SK-N-SH (cell line): ENCODE results near the gene CFAP20DC. TPM values are rescaled to one million over a fixed set of nuclear protein-coding genes. Genes with fewer than 3 reads are reported as not detected.

ENCODE experiments used
- CTCF ChIA-PET: fragments of 300-600, 350-600 bp; formaldehyde crosslinking; extraction: SDS; loops from one replicate; lab custom pipeline; 2021; lab: Yijun Ruan, JAX
- POLR2A ChIA-PET: fragments of 350-600 bp; sonication (Branson Sonifier 250); formaldehyde crosslinking; extraction: SDS; loops from one replicate; lab custom pipeline; 2020; ENCODE audit warnings: antibody characterized with exemption, inconsistent platforms; lab: Yijun Ruan, JAX
- DNase-seq: peaks from one replicate; pipeline ENCODE4 v3.0.0; 2012
- H2AFZ ChIP-seq: fragments of 200-600 bp; sonication (generic); 2 replicates; pipeline ENCODE4 v1.8.1; 2016; ENCODE audit warnings: antibody characterized with exemption, mild to moderate bottlenecking, low read depth
- H3F3A ChIP-seq: fragments of 200-600 bp; sonication (generic); replicated peaks from 2 replicates; pipeline ENCODE3; 2016; ENCODE audit warnings: antibody characterized with exemption, mild to moderate bottlenecking; ENCODE audit not compliant: insufficient read depth
- H3K27ac ChIP-seq, 2 experiments: fragments of 200-500 bp in 1 of 2; fragments of 200-600 bp in 1 of 2; sonication (Bioruptor generic) in 1 of 2; sonication (generic), shearing (Covaris generic) in 1 of 2; 2 replicates each; pipeline versions ENCODE4 v1.5.1 to v1.6.1; 2014 to 2016; ENCODE audit warnings: low read depth in 2 of 2, inconsistent platforms in 1 of 2, low read length in 1 of 2, mild to moderate bottlenecking in 1 of 2, mixed read lengths in 1 of 2
- H3K27me3 ChIP-seq: fragments of 200-600 bp; sonication (generic), shearing (Covaris generic); 2 replicates; pipeline ENCODE4 v1.6.1; 2016; ENCODE audit warnings: mixed run types; ENCODE audit not compliant: insufficient read depth
- H3K36me3 ChIP-seq, 2 experiments: fragments of 200-500 bp in 1 of 2; fragments of 200-600 bp in 1 of 2; sonication (Bioruptor generic) in 1 of 2; sonication (generic) in 1 of 2; replicated peaks in 1 of 2; 2 replicates each; pipeline versions ENCODE3 to v1.5.1; 2014 to 2016; ENCODE audit warnings: low read length in 1 of 2, mild to moderate bottlenecking in 1 of 2; ENCODE audit not compliant: insufficient read depth in 2 of 2, control insufficient read depth in 1 of 2
- H3K4me1 ChIP-seq, 2 experiments: fragments of 200-500 bp in 1 of 2; fragments of 200-600 bp in 1 of 2; sonication (Bioruptor generic) in 1 of 2; sonication (generic), shearing (Covaris generic) in 1 of 2; 2 replicates each; pipeline versions ENCODE4 v1.5.1 to v1.6.1; 2014 to 2016; ENCODE audit warnings: low read depth in 1 of 2, low read length in 1 of 2, mixed run types in 1 of 2; ENCODE audit not compliant: insufficient read depth in 2 of 2, control insufficient read depth in 1 of 2
- H3K4me2 ChIP-seq: fragments of 200-600 bp; sonication (generic), shearing (Covaris generic); 2 replicates; pipeline ENCODE4 v1.6.1; 2017; ENCODE audit warnings: mixed run types
- H3K4me3 ChIP-seq, 2 experiments: fragments of 200-500 bp in 1 of 2; fragments of 200-600 bp in 1 of 2; sonication (Bioruptor generic) in 1 of 2; sonication (generic), shearing (Covaris generic) in 1 of 2; 2 replicates each; pipeline versions ENCODE4 v1.5.1 to v1.8.1; 2014 to 2016; ENCODE audit warnings: low read depth in 2 of 2, inconsistent platforms in 1 of 2, low read length in 1 of 2, mild to moderate bottlenecking in 1 of 2, mixed read lengths in 1 of 2, moderate library complexity in 1 of 2
- H3K79me2 ChIP-seq: fragments of 200-600 bp; sonication (generic); 2 replicates; pipeline ENCODE4 v1.8.1; 2017; ENCODE audit warnings: mild to moderate bottlenecking; ENCODE audit not compliant: insufficient read depth
- H3K9ac ChIP-seq: fragments of 200-600 bp; sonication (generic); 2 replicates; pipeline ENCODE4 v1.6.1; 2017; ENCODE audit warnings: mixed run types
- H3K9me2 ChIP-seq: fragments of 200-600 bp; sonication (generic); 2 replicates; pipeline ENCODE4 v1.6.1; 2017; ENCODE audit warnings: mixed run types
- H3K9me3 ChIP-seq: fragments of 200-600 bp; sonication (generic); 2 replicates; pipeline ENCODE4 v1.6.1; 2017; ENCODE audit warnings: mixed run types, mild to moderate bottlenecking, moderate library complexity
- H4K20me1 ChIP-seq: fragments of 200-600 bp; sonication (generic); 2 replicates; pipeline ENCODE4 v1.6.1; 2017; ENCODE audit warnings: mild to moderate bottlenecking, mixed run types; ENCODE audit not compliant: insufficient read depth
- CHD2 ChIP-seq: fragments of 150-350 bp; IDR thresholded peaks from 2 replicates; pipeline ENCODE4 v1.6.1; 2018; ENCODE audit warnings: low read length; ENCODE audit not compliant: partially characterized antibody
- ELF1 ChIP-seq: IDR thresholded peaks from 2 replicates; pipeline ENCODE4 v1.4.0; 2012
- FOSL2 ChIP-seq: IDR thresholded peaks from 2 replicates; pipeline ENCODE4 v1.4.0; 2012; ENCODE audit warnings: low read depth, mild to moderate bottlenecking, moderate library complexity, borderline replicate concordance
- FOXM1 ChIP-seq: IDR thresholded peaks from 2 replicates; pipeline ENCODE4 v1.4.0; 2012; ENCODE audit warnings: low read depth, mild to moderate bottlenecking
- GATA2 ChIP-seq: sonication (generic); formaldehyde crosslinking; IDR thresholded peaks from 2 replicates; pipeline ENCODE4 v1.5.0; 2020; ENCODE audit warnings: mild to moderate bottlenecking, missing genetic modification reagents
- IRF3 ChIP-seq: fragments of 150-350 bp; IDR thresholded peaks from 2 replicates; pipeline ENCODE4 v1.6.1; 2016; ENCODE audit warnings: mild to moderate bottlenecking, low read depth, low read length
- JUND ChIP-seq: IDR thresholded peaks from 2 replicates; pipeline ENCODE4 v1.4.0; 2012
- MXI1 ChIP-seq: IDR thresholded peaks from 2 replicates; pipeline ENCODE4 v1.6.1; 2012; ENCODE audit warnings: mild to moderate bottlenecking, low read depth, low read length, improper control_type of control experiment
- NFIC ChIP-seq: IDR thresholded peaks from 2 replicates; pipeline ENCODE4 v1.4.0; 2012; ENCODE audit warnings: borderline replicate concordance
- NRF1 ChIP-seq: IDR thresholded peaks from 2 replicates; pipeline ENCODE4 v1.6.1; 2012; ENCODE audit warnings: low read depth, mild to moderate bottlenecking, low read length
- PBX3 ChIP-seq: IDR thresholded peaks from 2 replicates; pipeline ENCODE4; 2012
- RCOR1 ChIP-seq: fragments of 150-350 bp; IDR thresholded peaks from 2 replicates; pipeline ENCODE4 v1.6.1; 2017; ENCODE audit warnings: antibody characterized with exemption, low read length
- SIN3A ChIP-seq: IDR thresholded peaks from 2 replicates; pipeline ENCODE4 v1.6.1; 2012; ENCODE audit warnings: low read depth, mild to moderate bottlenecking, low read length, moderate library complexity, borderline replicate concordance
- TAF1 ChIP-seq: IDR thresholded peaks from 2 replicates; pipeline ENCODE4 v1.6.1; 2012; ENCODE audit warnings: low read depth, mild to moderate bottlenecking, low read length, moderate library complexity, borderline replicate concordance
- TCF12 ChIP-seq: IDR thresholded peaks from 2 replicates; pipeline ENCODE4 v1.4.0; 2012
- TEAD4 ChIP-seq: IDR thresholded peaks from 2 replicates; pipeline ENCODE4 v1.4.0; 2012; ENCODE audit warnings: mild to moderate bottlenecking, borderline replicate concordance; ENCODE audit not compliant: insufficient read depth
- ZBTB33 ChIP-seq: IDR thresholded peaks from 2 replicates; pipeline ENCODE4 v1.4.0; 2012; ENCODE audit warnings: low read depth, borderline replicate concordance
- WGBS: methylation state at CpG from one replicate; pipeline ENCODE4 v1.1.6; 2017; ENCODE audit warnings: low lambda C conversion rate; 5-methylcytosine and 5-hydroxymethylcytosine counted together
- polyA plus RNA-seq, 3 experiments: library from polyadenylated mRNA; depleted of rRNA; stranded (reverse); fragments of >200 nt; gene quantifications; 2 replicates each; pipeline ENCODE4 v1.2.3, GENCODE V29; 2012
- TF ChIP-seq, protein P1 (sequence below): IDR thresholded peaks from 2 replicates; pipeline ENCODE4 v1.4.0; 2012; ENCODE audit warnings: low read depth

CFAP20DC gene
- polyA plus RNA-seq, 1 of the 3 experiments (the other 2 are of a cell fraction), result 1.8 TPM

GRCh38 chr3:58880182-58880581 lies 169.6 kb downstream of the CFAP20DC start:
- ChIA-PET CTCF (no interaction called here), POLR2A (no interaction called here)
- H3K9me2 ChIP-seq, result no peaks in the 10 kb centered on the region
- H3K9me3 ChIP-seq, result no peaks in the 10 kb centered on the region
- no peaks in the 10 kb centered on the region for H3K79me2 ChIP-seq
- no peak overlapping the region for H3K4me3 ChIP-seq
- H2AFZ ChIP-seq, result no peak overlapping the region
- no peak overlapping the region for H3K4me2 ChIP-seq
- H3K36me3 ChIP-seq, result no peaks in the 10 kb centered on the region
- no peak overlapping the region for H3K9ac ChIP-seq
- no peak overlapping the region for H3K27ac ChIP-seq
- no peaks in the 10 kb centered on the region for H4K20me1 ChIP-seq
- DNase-seq, result no peak
- peaks cover 2 to 4% of the 10 kb centered on the region in 2 experiments; a peak in 2 of 4 replicates for H3K4me1 ChIP-seq
- H3K27me3 ChIP-seq, result no peaks in the 10 kb centered on the region
- TF ChIP-seq MXI1, result no peak
- no peak for TF ChIP-seq IRF3
- no peak for TF ChIP-seq TEAD4
- TF ChIP-seq GATA2 (CRISPR knock-in tag), result no peak
- no peak for TF ChIP-seq NRF1
- TF ChIP-seq, protein P1, sequence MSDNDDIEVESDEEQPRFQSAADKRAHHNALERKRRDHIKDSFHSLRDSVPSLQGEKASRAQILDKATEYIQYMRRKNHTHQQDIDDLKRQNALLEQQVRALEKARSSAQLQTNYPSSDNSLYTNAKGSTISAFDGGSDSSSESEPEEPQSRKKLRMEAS, result no peak
- no peak for TF ChIP-seq NFIC
- no peak for TF ChIP-seq RCOR1
- TF ChIP-seq TAF1, result no peak
- TF ChIP-seq ELF1, result no peak
- no peak for TF ChIP-seq FOXM1
- no peak for TF ChIP-seq JUND
- no peak for TF ChIP-seq TCF12
- 64% methylated on average over 1 of the region's 1 CpG for WGBS
- peaks cover 11% of the 10 kb centered on the region for H3F3A ChIP-seq

- no peak for DNase-seq
- POLR2A ChIA-PET, result no interaction called here
- peak overlapping the region in 1 of 2 experiments; percentile 85; a peak in 3 of 4 replicates for H3K27ac ChIP-seq
- peak overlapping the region; percentile 21 for H3K4me2 ChIP-seq
- H3K4me1 ChIP-seq, result peaks cover 2 to 7% of the 10 kb centered on the region in 2 experiments; a peak in 2 of 4 replicates
- H2AFZ ChIP-seq, result peak overlapping the region; percentile 51; the same call in 1 of the 2 replicates
- H3F3A ChIP-seq, result peaks cover 23% of the 10 kb centered on the region
- no peaks in the 10 kb centered on the region for H4K20me1 ChIP-seq
- H3K79me2 ChIP-seq, result no peaks in the 10 kb centered on the region
- no peaks in the 10 kb centered on the region for H3K36me3 ChIP-seq
- H3K9ac ChIP-seq, result peak overlapping the region; percentile 36; the same call in 1 of the 2 replicates
- no peaks in the 10 kb centered on the region for H3K9me3 ChIP-seq
- CTCF ChIA-PET, result no interaction called here
- 18% methylated on average over 2 of the region's 2 CpGs for WGBS
- H3K4me3 ChIP-seq, result no peak overlapping the region
- no peaks in the 10 kb centered on the region for H3K9me2 ChIP-seq
- TF ChIP-seq PBX3 (peak; percentile 22; the same call in 1 of the 2 replicates), TAF1 (no peak), CHD2 (no peak), JUND (peak; percentile 75), TCF12 (peak; percentile 42; the same call in 1 of the 2 replicates), ELF1 (no peak), RCOR1 (no peak), ZBTB33 (no peak), FOSL2 (peak; percentile 89), SIN3A (no peak)
- H3K27me3 ChIP-seq, result no peaks in the 10 kb centered on the region
Measured at GRCh38 chr3:58874795-58875194, 175.0 kb downstream of the CFAP20DC start.
